CD14-positive monocyte (primary cell): ENCODE results near the gene MDGA2. TPM values are rescaled to one million over a fixed set of nuclear protein-coding genes. Genes with fewer than 3 reads are reported as not detected.

Experiments used
- DNase-seq, 3 donors: peaks; one replicate each; pipeline ENCODE4 v3.0.0-alpha.2; 2011 to 2022
- H2AFZ ChIP-seq: 2 replicates; pipeline ENCODE4 v1.6.0; 2012; ENCODE audit warnings: mild to moderate bottlenecking, low read depth, low read length, inconsistent platforms; ENCODE audit not compliant: insufficient read depth, poor library complexity, severe bottlenecking
- H3K27ac ChIP-seq, 2 donors: 1 replicate in 1 of 2; 2 replicates in 1 of 2; pipeline ENCODE4 v1.5.1; 2012 to 2013; ENCODE audit warnings: low read length in 2 of 2, control low read depth in 1 of 2, inconsistent platforms in 1 of 2, low read depth in 1 of 2, mild to moderate bottlenecking in 1 of 2
- H3K27me3 ChIP-seq, 2 donors: one replicate each; pipeline versions ENCODE4 v1.6.0 to v1.6.1; 2011 to 2013; ENCODE audit warnings: low read length in 2 of 2; ENCODE audit not compliant: control insufficient read depth in 2 of 2, insufficient read depth in 2 of 2
- H3K36me3 ChIP-seq, 2 donors: replicated peaks in 1 of 2; 1 replicate in 1 of 2; 2 replicates in 1 of 2; pipeline versions ENCODE4 v1.5.1 to v1.6.1; 2012 to 2013; ENCODE audit warnings: low read length in 2 of 2, control low read depth in 1 of 2, inconsistent platforms in 1 of 2, mild to moderate bottlenecking in 1 of 2; ENCODE audit not compliant: insufficient read depth in 2 of 2, control insufficient read depth in 1 of 2
- H3K4me1 ChIP-seq, 2 donors: 1 replicate in 1 of 2; 2 replicates in 1 of 2; pipeline versions ENCODE4 v1.5.1 to v1.6.1; 2012 to 2013; ENCODE audit warnings: low read length in 2 of 2, control low read depth in 1 of 2, inconsistent platforms in 1 of 2, mild to moderate bottlenecking in 1 of 2, moderate library complexity in 1 of 2; ENCODE audit not compliant: insufficient read depth in 2 of 2, control insufficient read depth in 1 of 2
- H3K4me2 ChIP-seq: replicated peaks from 2 replicates; pipeline ENCODE3; 2012; ENCODE audit warnings: low read length, moderate library complexity, mild to moderate bottlenecking; ENCODE audit not compliant: poor library complexity, severe bottlenecking; ENCODE audit errors: extremely low read depth
- H3K4me3 ChIP-seq, 3 experiments: fragments of 200-600 bp in 1 of 3; sonication (generic) in 1 of 3; replicated peaks in 1 of 3; 1 replicate in 2 of 3; 2 replicates in 1 of 3; pipeline ENCODE4 v1.5.1; 2011 to 2013; ENCODE audit warnings: low read length in 3 of 3, mild to moderate bottlenecking in 3 of 3, control low read depth in 2 of 3, low read depth in 2 of 3, inconsistent platforms in 1 of 3, moderate library complexity in 1 of 3
- H3K79me2 ChIP-seq: 2 replicates; pipeline ENCODE4 v1.6.0; 2012; ENCODE audit warnings: mild to moderate bottlenecking, control low read depth, inconsistent platforms, low read length, moderate library complexity; ENCODE audit not compliant: insufficient read depth
- H3K9ac ChIP-seq: 2 replicates; pipeline ENCODE4 v1.6.0; 2017; ENCODE audit warnings: low read length, mild to moderate bottlenecking; ENCODE audit not compliant: insufficient read depth, poor library complexity, severe bottlenecking
- H3K9me3 ChIP-seq, 2 donors: replicated peaks in 1 of 2; 1 replicate in 1 of 2; 2 replicates in 1 of 2; pipeline versions ENCODE4 v1.5.1 to v1.6.1; 2012 to 2013; ENCODE audit warnings: low read length in 2 of 2, control low read depth in 1 of 2; ENCODE audit not compliant: control insufficient read depth in 1 of 2, insufficient read depth in 1 of 2
- H4K20me1 ChIP-seq: 2 replicates; pipeline ENCODE4 v1.6.0; 2012; ENCODE audit warnings: mild to moderate bottlenecking, low read length, control low read depth, moderate library complexity; ENCODE audit not compliant: insufficient read depth
- H3K27ac Mint-ChIP-seq, 7 donors: one replicate each; pipeline ENCODE4 v1.8.0; 2020; ENCODE audit warnings: mild to moderate bottlenecking in 7 of 7, mixed read lengths in 7 of 7, moderate library complexity in 6 of 7, inconsistent platforms in 2 of 7
- H3K27me3 Mint-ChIP-seq, 3 donors: one replicate each; pipeline ENCODE4 v1.8.0; 2021 to 2022; ENCODE audit warnings: low read depth in 3 of 3, mild to moderate bottlenecking in 3 of 3, mixed read lengths in 3 of 3, moderate library complexity in 3 of 3, inconsistent platforms in 1 of 3
- H3K36me3 Mint-ChIP-seq, 2 donors: one replicate each; pipeline ENCODE4 v1.8.0; 2020; ENCODE audit warnings: mixed read lengths in 2 of 2, inconsistent platforms in 1 of 2, mild to moderate bottlenecking in 1 of 2
- H3K4me1 Mint-ChIP-seq: one replicate; pipeline ENCODE4 v1.8.0; 2020; ENCODE audit warnings: mild to moderate bottlenecking, mixed read lengths
- H3K4me3 Mint-ChIP-seq, 2 donors: one replicate each; pipeline ENCODE4 v1.8.0; 2020; ENCODE audit warnings: mild to moderate bottlenecking in 2 of 2, mixed read lengths in 2 of 2, moderate library complexity in 1 of 2
- H3K9me3 Mint-ChIP-seq, 7 donors: one replicate each; pipeline ENCODE4 v1.8.0; 2020 to 2022; ENCODE audit warnings: mixed read lengths in 7 of 7, mild to moderate bottlenecking in 6 of 7, moderate library complexity in 6 of 7, inconsistent platforms in 2 of 7
- CTCF ChIP-seq: fragments of 200-600 bp; IDR thresholded peaks from one replicate; pipeline ENCODE4 v1.8.0; 2022; ENCODE audit warnings: antibody characterized with exemption, mild to moderate bottlenecking
- WGBS: methylation state at CpG from one replicate; pipeline ENCODE4 v1.1.5; 2013; ENCODE audit warnings: missing lambda C conversion rate; ENCODE audit not compliant: insufficient coverage; 5-methylcytosine and 5-hydroxymethylcytosine counted together
- intact Hi-C, 2 donors: fragments of 100-400 bp; cut with micrococcal nuclease; formaldehyde crosslinking; loops; one replicate each; pipeline versions ENCODE4 v1.15.0 to v1.15.1; 2023
- polyA plus RNA-seq, 3 donors: library from polyadenylated mRNA; depleted of rRNA in 1 of 3; unstranded in 2 of 3; stranded (reverse) in 1 of 3; fragments of 300-500 nt in 2 of 3; fragments of >200 nt in 1 of 3; fragmentation: Illumina TruSeq in 2 of 3; gene quantifications; 1 replicate in 2 of 3; 2 replicates in 1 of 3; pipeline ENCODE4 v1.2.3, GENCODE V29; 2012 to 2021

MDGA2 gene
- polyA plus RNA-seq, 3 donors = not detected

DNA sequence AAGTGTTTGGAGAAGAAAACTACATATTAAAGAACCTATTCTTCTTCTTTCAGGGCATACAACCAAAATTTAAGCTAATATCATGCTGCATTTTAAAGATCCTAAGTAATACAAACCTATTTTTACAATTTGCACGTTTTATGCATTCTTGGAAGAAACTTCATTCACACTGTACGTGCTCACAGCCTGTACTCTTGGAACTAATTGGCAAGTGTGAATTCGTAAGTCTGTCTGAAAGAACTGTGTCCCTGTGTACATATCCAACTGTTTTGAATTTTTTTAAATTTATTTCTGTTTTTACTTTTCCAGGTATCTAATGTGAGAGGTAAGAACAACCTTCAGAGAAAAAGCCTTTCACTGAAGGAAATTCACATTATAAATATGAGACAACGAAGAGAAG lies 347.0 kb downstream of the MDGA2 start:
- Histone ChIP-seq H3K27me3 (no peaks in the 10 kb centered on the region), H3K79me2 (no peaks in the 10 kb centered on the region), H3K4me2 (no peak overlapping the region), H3K27ac (no peak overlapping the region), H2AFZ (no peak overlapping the region), H3K4me1 (no peaks in the 10 kb centered on the region), H3K4me3 (no peak overlapping the region), H4K20me1 (no peaks in the 10 kb centered on the region), H3K36me3 (no peaks in the 10 kb centered on the region), H3K9ac (no peak overlapping the region), H3K9me3 (no peaks in the 10 kb centered on the region)
- DNase-seq = no peak
- no peak overlapping the region for H3K27ac Mint-ChIP-seq
- intact Hi-C loops = no loop called here
- no peak overlapping the region for H3K4me3 Mint-ChIP-seq
- WGBS = no CpG with 5 or more reads among the region's 4 CpGs
- no peak for TF ChIP-seq CTCF
- H3K9me3 Mint-ChIP-seq = peaks cover 0 to 5% (median 0%) of the 10 kb centered on the region in 7 donors
- no peaks in the 10 kb centered on the region for H3K4me1 Mint-ChIP-seq
- H3K27me3 Mint-ChIP-seq = peaks cover 0 to 2% (median 1%) of the 10 kb centered on the region in 3 donors
- no peaks in the 10 kb centered on the region for H3K36me3 Mint-ChIP-seq

GRCh38 chr14:47327336-47327735 lies 348.1 kb downstream of the MDGA2 start:
- peaks cover 0 to 5% (median 0%) of the 10 kb centered on the region in 7 donors for H3K9me3 Mint-ChIP-seq
- H3K4me1 ChIP-seq = no peaks in the 10 kb centered on the region
- H3K4me3 ChIP-seq = no peak overlapping the region
- no peaks in the 10 kb centered on the region for H3K4me1 Mint-ChIP-seq
- no peak overlapping the region for H3K9ac ChIP-seq
- H3K79me2 ChIP-seq = no peaks in the 10 kb centered on the region
- H3K27me3 ChIP-seq = no peaks in the 10 kb centered on the region
- H3K36me3 Mint-ChIP-seq = no peaks in the 10 kb centered on the region
- H3K4me2 ChIP-seq = no peak overlapping the region
- no peak for TF ChIP-seq CTCF
- WGBS = no CpG with 5 or more reads among the region's 3 CpGs
- H3K9me3 ChIP-seq = no peaks in the 10 kb centered on the region
- H3K27ac Mint-ChIP-seq = no peak overlapping the region
- intact Hi-C loops = no loop called here
- no peaks in the 10 kb centered on the region for H4K20me1 ChIP-seq
- no peak overlapping the region for H3K4me3 Mint-ChIP-seq
- H2AFZ ChIP-seq = no peak overlapping the region
- no peak overlapping the region for H3K27ac ChIP-seq
- no peak for DNase-seq
- peaks cover 0 to 2% (median 1%) of the 10 kb centered on the region in 3 donors for H3K27me3 Mint-ChIP-seq
- H3K36me3 ChIP-seq = no peaks in the 10 kb centered on the region
